ENCODE data around the gene IGF2BP3.

Gene IGF2BP3

GRCh38 chr7:23276376-23276775, 193.9 kb downstream of the IGF2BP3 start:
- H3K4me1 ChIP-seq (ENCODE audit: control insufficient read depth, insufficient read depth, low read length, poor library complexity, severe bottlenecking): no peaks in the 10 kb centered on the region
- no peak overlapping the region for H3K4me3 ChIP-seq (ENCODE audit: extremely low read depth, insufficient read depth, low read length, poor library complexity, severe bottlenecking)
- WGBS, 2 experiments (ENCODE audit: insufficient coverage in 2 of 2): 72 to 80% methylated on average over 4 to 5 of the region's 5 CpGs
- no peaks in the 10 kb centered on the region for H3K36me3 ChIP-seq (ENCODE audit: control insufficient read depth, insufficient read depth, low read length)
- H3K9me3 ChIP-seq (ENCODE audit: control insufficient read depth, low read length): no peaks in the 10 kb centered on the region
- no peak overlapping the region for H3K27ac ChIP-seq (ENCODE audit: low read depth, low read length, severe bottlenecking)

GRCh38 chr7:23275912-23276311, 194.4 kb downstream of the IGF2BP3 start:
- 79 to 94% methylated on average over 2 to 5 of the region's 5 CpGs for whole genome bisulfite sequencing, 2 experiments (ENCODE audit: insufficient coverage in 2 of 2)
- no peaks in the 10 kb centered on the region for H3K4me1 ChIP-seq (ENCODE audit: control insufficient read depth, insufficient read depth, low read length, poor library complexity, severe bottlenecking)
- no peak overlapping the region for H3K4me3 ChIP-seq (ENCODE audit: extremely low read depth, insufficient read depth, low read length, poor library complexity, severe bottlenecking)
- H3K27ac ChIP-seq (ENCODE audit: low read depth, low read length, severe bottlenecking): no peak overlapping the region
- no peaks in the 10 kb centered on the region for H3K36me3 ChIP-seq (ENCODE audit: control insufficient read depth, insufficient read depth, low read length)
- no peaks in the 10 kb centered on the region for H3K9me3 ChIP-seq (ENCODE audit: control insufficient read depth, low read length)

- H3K36me3 ChIP-seq (ENCODE audit: control insufficient read depth, insufficient read depth, low read length): no peaks in the 10 kb centered on the region
- H3K4me3 ChIP-seq (ENCODE audit: extremely low read depth, insufficient read depth, low read length, poor library complexity, severe bottlenecking): no peak overlapping the region
- no peak overlapping the region for H3K27ac ChIP-seq (ENCODE audit: low read depth, low read length, severe bottlenecking)
Observed at GRCh38 chr7:23273141-23273599, 197.1 kb downstream of the IGF2BP3 start.

GRCh38 chr7:23272275-23272674, 198.0 kb downstream of the IGF2BP3 start:
- H3K9me3 ChIP-seq (ENCODE audit: control insufficient read depth, low read length): no peaks in the 10 kb centered on the region
- no peaks in the 10 kb centered on the region for H3K4me1 ChIP-seq (ENCODE audit: control insufficient read depth, insufficient read depth, low read length, poor library complexity, severe bottlenecking)
- WGBS, 2 experiments (ENCODE audit: insufficient coverage in 2 of 2): 83 to 89% methylated on average over 1 to 2 of the region's 2 CpGs
- no peaks in the 10 kb centered on the region for H3K36me3 ChIP-seq (ENCODE audit: control insufficient read depth, insufficient read depth, low read length)
- no peak overlapping the region for H3K4me3 ChIP-seq (ENCODE audit: extremely low read depth, insufficient read depth, low read length, poor library complexity, severe bottlenecking)
- H3K27ac ChIP-seq (ENCODE audit: low read depth, low read length, severe bottlenecking): no peak overlapping the region

More at GRCh38 chr7:23273141-23273599, 197.1 kb downstream of the IGF2BP3 start:
- WGBS, 2 experiments (ENCODE audit: insufficient coverage in 2 of 2): 30 to 43% methylated on average over 5 to 7 of the region's 11 CpGs
- Histone ChIP-seq H3K4me1 (ENCODE audit: control insufficient read depth, insufficient read depth, low read length, poor library complexity, severe bottlenecking) (no peaks in the 10 kb centered on the region), H3K9me3 (ENCODE audit: control insufficient read depth, low read length) (no peaks in the 10 kb centered on the region)

- Histone ChIP-seq H3K27ac (ENCODE audit: low read depth, low read length, severe bottlenecking) (no peak overlapping the region), H3K4me3 (ENCODE audit: extremely low read depth, insufficient read depth, low read length, poor library complexity, severe bottlenecking) (no peak overlapping the region), H3K4me1 (ENCODE audit: control insufficient read depth, insufficient read depth, low read length, poor library complexity, severe bottlenecking) (no peaks in the 10 kb centered on the region), H3K36me3 (ENCODE audit: control insufficient read depth, insufficient read depth, low read length) (no peaks in the 10 kb centered on the region), H3K9me3 (ENCODE audit: control insufficient read depth, low read length) (no peaks in the 10 kb centered on the region)
- 82 to 89% methylated on average over 2 to 4 of the region's 4 CpGs for WGBS, 2 experiments (ENCODE audit: insufficient coverage in 2 of 2)
Observed at GRCh38 chr7:23268746-23269145, 201.5 kb downstream of the IGF2BP3 start.

GRCh38 chr7:23268167-23268566, 202.1 kb downstream of the IGF2BP3 start:
- no peaks in the 10 kb centered on the region for H3K36me3 ChIP-seq (ENCODE audit: control insufficient read depth, insufficient read depth, low read length)

GRCh38 chr7:23267357-23267756, 202.9 kb downstream of the IGF2BP3 start:
- Histone ChIP-seq H3K27ac (ENCODE audit: low read depth, low read length, severe bottlenecking) (no peak overlapping the region), H3K36me3 (ENCODE audit: control insufficient read depth, insufficient read depth, low read length) (no peaks in the 10 kb centered on the region), H3K9me3 (ENCODE audit: control insufficient read depth, low read length) (no peaks in the 10 kb centered on the region), H3K4me3 (ENCODE audit: extremely low read depth, insufficient read depth, low read length, poor library complexity, severe bottlenecking) (no peak overlapping the region), H3K4me1 (ENCODE audit: control insufficient read depth, insufficient read depth, low read length, poor library complexity, severe bottlenecking) (no peaks in the 10 kb centered on the region)
- WGBS, 2 experiments (ENCODE audit: insufficient coverage in 2 of 2): 88 to 100% methylated on average over 2 of the region's 2 CpGs

More at GRCh38 chr7:23268167-23268566, 202.1 kb downstream of the IGF2BP3 start:
- no peaks in the 10 kb centered on the region for H3K4me1 ChIP-seq (ENCODE audit: control insufficient read depth, insufficient read depth, low read length, poor library complexity, severe bottlenecking)
- 100% methylated on average over 1 of the region's 2 CpGs for WGBS, 2 experiments (ENCODE audit: insufficient coverage in 2 of 2)
- no peak overlapping the region for H3K27ac ChIP-seq (ENCODE audit: low read depth, low read length, severe bottlenecking)
- no peaks in the 10 kb centered on the region for H3K9me3 ChIP-seq (ENCODE audit: control insufficient read depth, low read length)
- H3K4me3 ChIP-seq (ENCODE audit: extremely low read depth, insufficient read depth, low read length, poor library complexity, severe bottlenecking): no peak overlapping the region

- no peaks in the 10 kb centered on the region for H3K36me3 ChIP-seq (ENCODE audit: control insufficient read depth, insufficient read depth, low read length)
Observed at GRCh38 chr7:23266918-23267317, 203.4 kb downstream of the IGF2BP3 start.

GRCh38 chr7:23264916-23265458, 205.3 kb downstream of the IGF2BP3 start:
- Histone ChIP-seq H3K4me3 (ENCODE audit: extremely low read depth, insufficient read depth, low read length, poor library complexity, severe bottlenecking) (no peak overlapping the region), H3K9me3 (ENCODE audit: control insufficient read depth, low read length) (no peaks in the 10 kb centered on the region), H3K4me1 (ENCODE audit: control insufficient read depth, insufficient read depth, low read length, poor library complexity, severe bottlenecking) (no peaks in the 10 kb centered on the region), H3K36me3 (ENCODE audit: control insufficient read depth, insufficient read depth, low read length) (no peaks in the 10 kb centered on the region), H3K27ac (ENCODE audit: low read depth, low read length, severe bottlenecking) (no peak overlapping the region)
- WGBS, 2 experiments (ENCODE audit: insufficient coverage in 2 of 2): 74 to 94% methylated on average over 5 to 6 of the region's 7 CpGs

More at GRCh38 chr7:23266918-23267317, 203.4 kb downstream of the IGF2BP3 start:
- Histone ChIP-seq H3K27ac (ENCODE audit: low read depth, low read length, severe bottlenecking) (no peak overlapping the region), H3K4me1 (ENCODE audit: control insufficient read depth, insufficient read depth, low read length, poor library complexity, severe bottlenecking) (no peaks in the 10 kb centered on the region), H3K9me3 (ENCODE audit: control insufficient read depth, low read length) (no peaks in the 10 kb centered on the region), H3K4me3 (ENCODE audit: extremely low read depth, insufficient read depth, low read length, poor library complexity, severe bottlenecking) (no peak overlapping the region)
- 67 to 100% methylated on average over 1 of the region's 2 CpGs for WGBS, 2 experiments (ENCODE audit: insufficient coverage in 2 of 2)

GRCh38 chr7:23261843-23262452, 208.3 kb downstream of the IGF2BP3 start:
- H3K36me3 ChIP-seq (ENCODE audit: control insufficient read depth, insufficient read depth, low read length): no peaks in the 10 kb centered on the region
- no peaks in the 10 kb centered on the region for H3K9me3 ChIP-seq (ENCODE audit: control insufficient read depth, low read length)
- no peaks in the 10 kb centered on the region for H3K4me1 ChIP-seq (ENCODE audit: control insufficient read depth, insufficient read depth, low read length, poor library complexity, severe bottlenecking)
- WGBS, 2 experiments (ENCODE audit: insufficient coverage in 2 of 2): 0% methylated on average over 1 of the region's 7 CpGs; no CpG with 5 or more reads in 1 of the 2 experiments
- H3K27ac ChIP-seq (ENCODE audit: low read depth, low read length, severe bottlenecking): no peak overlapping the region
- no peak overlapping the region for H3K4me3 ChIP-seq (ENCODE audit: extremely low read depth, insufficient read depth, low read length, poor library complexity, severe bottlenecking)

- WGBS, 2 experiments (ENCODE audit: insufficient coverage in 2 of 2): 80% methylated on average over 5 to 8 of the region's 10 CpGs
- no peak overlapping the region for H3K4me3 ChIP-seq (ENCODE audit: extremely low read depth, insufficient read depth, low read length, poor library complexity, severe bottlenecking)
- no peaks in the 10 kb centered on the region for H3K9me3 ChIP-seq (ENCODE audit: control insufficient read depth, low read length)
- no peaks in the 10 kb centered on the region for H3K4me1 ChIP-seq (ENCODE audit: control insufficient read depth, insufficient read depth, low read length, poor library complexity, severe bottlenecking)
- H3K27ac ChIP-seq (ENCODE audit: low read depth, low read length, severe bottlenecking): no peak overlapping the region
- no peaks in the 10 kb centered on the region for H3K36me3 ChIP-seq (ENCODE audit: control insufficient read depth, insufficient read depth, low read length)
Observed at GRCh38 chr7:23260371-23260770, 209.9 kb downstream of the IGF2BP3 start.
